OCI-LY3 (cell line): ENCODE results near the gene AMFR.

ENCODE experiments used
- H2AFZ ChIP-seq: fragments of 200-600, 300-600 bp; shearing (Covaris generic); 2 replicates; pipeline ENCODE4 v1.6.0; 2014; ENCODE audit warnings: antibody characterized with exemption, low read depth, low read length
- H3K27ac ChIP-seq: fragments of 200-600, 300-600 bp; sonication (generic); 2 replicates; pipeline ENCODE4 v1.5.1; 2014; ENCODE audit warnings: mild to moderate bottlenecking, low read length, moderate library complexity, mixed read lengths
- H3K27me3 ChIP-seq: fragments of 200-600, 300-600 bp; sonication (generic); 2 replicates; pipeline ENCODE4 v1.6.1; 2014; ENCODE audit warnings: low read depth, low read length, mixed read lengths
- H3K36me3 ChIP-seq: fragments of 200-600, 300-600 bp; sonication (generic); replicated peaks from 2 replicates; pipeline ENCODE3; 2014; ENCODE audit warnings: low read depth, low read length, mixed read lengths
- H3K4me1 ChIP-seq: fragments of 300-600, 200-600 bp; sonication (generic); 2 replicates; pipeline ENCODE4 v1.6.1; 2014; ENCODE audit warnings: low read length, mixed read lengths
- H3K4me2 ChIP-seq: fragments of 200-600, 300-600 bp; sonication (generic); 2 replicates; pipeline ENCODE4 v1.6.1; 2014; ENCODE audit warnings: low read length, mixed read lengths
- H3K4me3 ChIP-seq: fragments of 300-600, 200-600 bp; sonication (generic); 2 replicates; pipeline ENCODE4 v1.5.1; 2014; ENCODE audit warnings: antibody characterized with exemption, mild to moderate bottlenecking, low read length, moderate library complexity
- H3K79me2 ChIP-seq: fragments of 300-600, 200-600 bp; shearing (Covaris generic); 2 replicates; pipeline ENCODE4 v1.6.1; 2014; ENCODE audit warnings: mild to moderate bottlenecking, low read length, mixed read lengths
- H3K9ac ChIP-seq: fragments of 300-600, 200-600 bp; shearing (Covaris generic); 2 replicates; pipeline ENCODE4 v1.6.0; 2014; ENCODE audit warnings: mild to moderate bottlenecking, low read length, moderate library complexity
- H3K9me3 ChIP-seq: fragments of 200-600, 300-600 bp; shearing (Covaris generic); 2 replicates; pipeline ENCODE4 v1.6.1; 2014; ENCODE audit warnings: low read length, mixed read lengths; ENCODE audit not compliant: insufficient read depth
- H4K20me1 ChIP-seq: fragments of 200-600, 300-600 bp; sonication (generic); 2 replicates; pipeline ENCODE4 v1.6.1; 2016; ENCODE audit warnings: low read length, mixed read lengths; ENCODE audit not compliant: insufficient read depth
- CTCF ChIP-seq: fragments of 200-600, 300-600 bp; sonication (generic); IDR thresholded peaks from 2 replicates; pipeline ENCODE4 v1.5.1; 2014; ENCODE audit warnings: antibody characterized with exemption, low read length, low read depth
- EZH2phosphoT487 ChIP-seq: fragments of 200-600 bp; shearing (Covaris generic); IDR thresholded peaks from 2 replicates; pipeline ENCODE4 v1.6.1; 2018; ENCODE audit warnings: antibody characterized with exemption, mixed run types, low read depth

The AMFR gene

GRCh38 chr16:56354746-56355145 lies 70.6 kb downstream of the AMFR start:
- Histone ChIP-seq H3K4me2 (no peak overlapping the region), H3K9ac (no peak overlapping the region), H3K9me3 (no peaks in the 10 kb centered on the region), H4K20me1 (no peaks in the 10 kb centered on the region), H3K4me1 (peaks cover 21% of the 10 kb centered on the region), H2AFZ (no peak overlapping the region), H3K4me3 (no peak overlapping the region), H3K27ac (no peak overlapping the region), H3K36me3 (no peaks in the 10 kb centered on the region), H3K79me2 (no peaks in the 10 kb centered on the region), H3K27me3 (peaks cover 6% of the 10 kb centered on the region; the same call in 1 of the 2 replicates)
- TF ChIP-seq EZH2phosphoT487 = no peak
- TF ChIP-seq CTCF = no peak

GRCh38 chr16:56354016-56354415 lies 71.3 kb downstream of the AMFR start:
- Histone ChIP-seq H3K27me3 (peaks cover 6% of the 10 kb centered on the region; the same call in 1 of the 2 replicates), H4K20me1 (no peaks in the 10 kb centered on the region), H3K9ac (no peak overlapping the region), H3K79me2 (no peaks in the 10 kb centered on the region), H3K9me3 (no peaks in the 10 kb centered on the region), H3K36me3 (no peaks in the 10 kb centered on the region), H3K4me3 (no peak overlapping the region), H3K27ac (no peak overlapping the region), H3K4me1 (peaks cover 19% of the 10 kb centered on the region), H3K4me2 (no peak overlapping the region), H2AFZ (no peak overlapping the region)
- TF ChIP-seq CTCF (no peak), EZH2phosphoT487 (no peak)

- Histone ChIP-seq H3K36me3 (no peaks in the 10 kb centered on the region), H3K79me2 (no peaks in the 10 kb centered on the region), H2AFZ (no peak overlapping the region), H3K9ac (no peak overlapping the region), H3K4me2 (no peak overlapping the region), H3K4me1 (peaks cover 19% of the 10 kb centered on the region), H4K20me1 (no peaks in the 10 kb centered on the region), H3K9me3 (no peaks in the 10 kb centered on the region), H3K27ac (no peak overlapping the region), H3K27me3 (peaks cover 6% of the 10 kb centered on the region; the same call in 1 of the 2 replicates), H3K4me3 (no peak overlapping the region)
- TF ChIP-seq CTCF (no peak), EZH2phosphoT487 (no peak)
Observed at GRCh38 chr16:56353054-56353921, 72.1 kb downstream of the AMFR start.

- no peak overlapping the region for H3K9ac ChIP-seq
- H2AFZ ChIP-seq = no peak overlapping the region
- peaks cover 6% of the 10 kb centered on the region; the same call in 1 of the 2 replicates for H3K27me3 ChIP-seq
- H3K9me3 ChIP-seq = no peaks in the 10 kb centered on the region
- H3K79me2 ChIP-seq = no peaks in the 10 kb centered on the region
- TF ChIP-seq EZH2phosphoT487 (no peak), CTCF (no peak)
- H3K36me3 ChIP-seq = no peaks in the 10 kb centered on the region
- H3K4me1 ChIP-seq = peaks cover 12% of the 10 kb centered on the region
- no peak overlapping the region for H3K27ac ChIP-seq
- no peak overlapping the region for H3K4me2 ChIP-seq
- no peaks in the 10 kb centered on the region for H4K20me1 ChIP-seq
- no peak overlapping the region for H3K4me3 ChIP-seq
Observed at GRCh38 chr16:56352351-56353053, 72.8 kb downstream of the AMFR start.
